Testis (tissue), 3 donors: ENCODE data around the gene WBP4. TPM values are rescaled to one million over a fixed set of nuclear protein-coding genes. Genes with fewer than 3 reads are reported as not detected.

Experiments used
- DNase-seq: peaks from one replicate; pipeline ENCODE4 v3.0.0-alpha.2; 2019
- H3K27ac ChIP-seq, 2 donors: fragments of 200-600 bp; sonication (generic); one replicate each; pipeline ENCODE4 v1.5.1; 2019
- H3K27me3 ChIP-seq: fragments of 200-600 bp; sonication (generic); one replicate; pipeline ENCODE4 v1.5.1; 2019
- H3K36me3 ChIP-seq: fragments of 200-600 bp; sonication (generic); one replicate; pipeline ENCODE4 v1.5.1; 2017; ENCODE audit warnings: low read depth; ENCODE audit errors: missing control alignments
- H3K4me1 ChIP-seq: fragments of 200-600 bp; sonication (generic); one replicate; pipeline ENCODE4 v1.5.1; 2019
- H3K4me3 ChIP-seq, 2 donors: fragments of 200-600 bp; sonication (generic); one replicate each; pipeline ENCODE4 v1.5.1; 2017 to 2019
- H3K9me3 ChIP-seq: fragments of 200-600 bp; sonication (generic); one replicate; pipeline ENCODE4 v1.5.1; 2017
- POLR2A ChIP-seq: fragments of 450-650 bp; IDR thresholded peaks from one replicate; pipeline ENCODE4 v1.6.1; 2017; ENCODE audit warnings: antibody characterized with exemption, mild to moderate bottlenecking, moderate library complexity
- whole genome bisulfite sequencing, 2 donors: methylation state at CpG; one replicate each; pipeline ENCODE4 v1.1.5; 2018; 5-methylcytosine and 5-hydroxymethylcytosine counted together
- intact Hi-C: fragments of 100-400 bp; cut with DNase I; formaldehyde crosslinking; loops from one replicate; pipeline ENCODE4 v1.15.1; 2023; ENCODE audit warnings: low total_unique reads
- polyA plus RNA-seq: library from polyadenylated mRNA; stranded (reverse); fragments of 350-450 nt; fragmentation: Illumina TruSeq; extraction: RNeasy Lipid Tissue Mini Kit (QIAGEN cat#74804); gene quantifications from one replicate; pipeline ENCODE4 v1.2.3, GENCODE V29; 2014; ENCODE audit warnings: low read depth, low replicate concordance; ENCODE audit not compliant: insufficient read depth
- total RNA-seq, 2 donors: library from RNA; depleted of rRNA; stranded (reverse); fragments of >200 nt; gene quantifications; one replicate each; pipeline ENCODE4 v1.2.3, GENCODE V29; 2016
- TF ChIP-seq, protein P1 (sequence below), 3 experiments: fragments of 450-650 bp in 2 of 3; fragments of 200-600 bp in 1 of 3; sonication (generic) in 1 of 3; IDR thresholded peaks; one replicate each; pipeline ENCODE4 v1.5.1; 2016 to 2019; ENCODE audit warnings: antibody characterized with exemption in 3 of 3, mild to moderate bottlenecking in 2 of 3, moderate library complexity in 1 of 3

WBP4 gene
- total and polyA plus RNA-seq, 3 donors from 2014 or later, result 7.0 to 19.8 (median 17.9) TPM

DNA sequence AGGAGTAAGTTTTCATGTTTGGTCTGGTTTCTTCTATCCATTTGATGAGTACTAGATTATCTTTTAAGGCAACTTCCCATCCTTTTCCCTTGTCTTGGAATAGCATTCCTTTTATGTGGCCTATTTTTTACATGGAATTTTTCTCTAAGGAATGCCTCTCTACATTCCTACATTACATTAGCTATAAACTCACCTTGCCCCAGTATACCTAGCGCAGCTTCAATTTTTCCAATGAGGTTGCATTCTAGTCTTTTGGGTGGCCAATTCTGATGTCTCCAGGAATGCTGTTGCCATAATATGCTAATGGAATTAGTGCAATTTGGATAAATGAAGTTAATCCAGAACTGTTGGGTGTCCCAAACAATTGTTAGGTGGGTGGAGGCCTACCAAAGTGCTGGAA, 37.5 kb downstream of the WBP4 start:
- no peaks in the 10 kb centered on the region for H3K4me1 ChIP-seq
- intact Hi-C loops, result no loop called here
- H3K27me3 ChIP-seq, result no peaks in the 10 kb centered on the region
- H3K27ac ChIP-seq, result no peak overlapping the region
- no peak overlapping the region for H3K4me3 ChIP-seq
- H3K9me3 ChIP-seq, result no peaks in the 10 kb centered on the region
- H3K36me3 ChIP-seq, result no peaks in the 10 kb centered on the region
- WGBS, 2 donors, result 97 to 100% methylated on average over 1 of the region's 1 CpG
- TF ChIP-seq, protein P1, sequence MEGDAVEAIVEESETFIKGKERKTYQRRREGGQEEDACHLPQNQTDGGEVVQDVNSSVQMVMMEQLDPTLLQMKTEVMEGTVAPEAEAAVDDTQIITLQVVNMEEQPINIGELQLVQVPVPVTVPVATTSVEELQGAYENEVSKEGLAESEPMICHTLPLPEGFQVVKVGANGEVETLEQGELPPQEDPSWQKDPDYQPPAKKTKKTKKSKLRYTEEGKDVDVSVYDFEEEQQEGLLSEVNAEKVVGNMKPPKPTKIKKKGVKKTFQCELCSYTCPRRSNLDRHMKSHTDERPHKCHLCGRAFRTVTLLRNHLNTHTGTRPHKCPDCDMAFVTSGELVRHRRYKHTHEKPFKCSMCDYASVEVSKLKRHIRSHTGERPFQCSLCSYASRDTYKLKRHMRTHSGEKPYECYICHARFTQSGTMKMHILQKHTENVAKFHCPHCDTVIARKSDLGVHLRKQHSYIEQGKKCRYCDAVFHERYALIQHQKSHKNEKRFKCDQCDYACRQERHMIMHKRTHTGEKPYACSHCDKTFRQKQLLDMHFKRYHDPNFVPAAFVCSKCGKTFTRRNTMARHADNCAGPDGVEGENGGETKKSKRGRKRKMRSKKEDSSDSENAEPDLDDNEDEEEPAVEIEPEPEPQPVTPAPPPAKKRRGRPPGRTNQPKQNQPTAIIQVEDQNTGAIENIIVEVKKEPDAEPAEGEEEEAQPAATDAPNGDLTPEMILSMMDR (IDR thresholded peaks at IDR 0.05), result no peak
- TF ChIP-seq POLR2A, result no peak
- no peak for DNase-seq

DNA sequence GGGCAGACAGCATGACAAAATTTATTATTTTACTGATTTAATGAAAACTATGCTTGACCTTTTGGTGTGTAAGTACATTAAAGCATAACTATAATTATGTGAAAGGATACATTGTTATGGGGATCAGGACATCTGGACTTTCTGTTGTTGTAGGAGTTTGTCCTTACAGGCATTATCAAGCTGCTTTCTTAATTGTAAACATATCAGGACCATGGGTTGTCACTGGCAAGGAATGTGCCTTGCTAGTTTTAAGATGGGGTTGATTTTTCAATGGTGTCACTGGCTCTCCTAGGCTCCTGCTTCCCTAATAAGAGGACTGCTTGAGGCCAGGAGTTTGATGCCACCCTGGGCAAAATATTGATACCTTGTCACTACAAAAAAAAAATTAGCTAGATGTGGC, 38.7 kb downstream of the WBP4 start:
- Histone ChIP-seq H3K27ac (no peak overlapping the region), H3K4me1 (no peaks in the 10 kb centered on the region), H3K36me3 (no peaks in the 10 kb centered on the region), H3K4me3 (no peak overlapping the region), H3K27me3 (no peaks in the 10 kb centered on the region), H3K9me3 (no peaks in the 10 kb centered on the region)
- DNase-seq, result no peak
- intact Hi-C loops, result no loop called here
- TF ChIP-seq, protein P1 (IDR thresholded peaks at IDR 0.05), result no peak
- TF ChIP-seq POLR2A, result no peak

DNA sequence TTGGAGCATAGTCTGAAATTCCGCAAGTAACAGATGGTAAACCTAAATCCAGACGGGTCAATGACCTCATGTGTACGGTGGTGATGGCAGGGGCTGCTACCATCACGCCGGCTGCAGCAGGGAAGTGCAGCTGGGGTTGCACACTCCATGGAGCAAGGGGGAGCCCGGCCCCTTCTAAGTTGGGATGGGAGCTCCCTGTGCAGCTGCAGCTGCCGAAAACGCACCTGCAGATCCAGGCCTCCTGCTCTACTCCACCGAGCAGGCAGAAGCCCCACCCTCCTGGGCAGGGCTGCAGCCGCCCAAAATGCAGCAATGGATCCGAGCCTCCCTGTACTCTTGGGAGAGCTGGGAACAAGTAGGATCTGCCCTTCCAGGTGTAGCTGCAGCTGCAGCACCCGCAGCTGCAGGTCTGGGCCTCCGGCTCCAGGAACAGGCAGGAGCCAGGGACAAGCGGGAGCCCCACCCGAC, 45.8 kb downstream of the WBP4 start:
- H3K27ac ChIP-seq, result no peak overlapping the region
- WGBS, 2 donors, result 59 to 76% methylated on average over 8 to 14 of the region's 15 CpGs
- no peaks in the 10 kb centered on the region for H3K9me3 ChIP-seq
- no peaks in the 10 kb centered on the region for H3K36me3 ChIP-seq
- H3K27me3 ChIP-seq, result no peaks in the 10 kb centered on the region
- no peak for DNase-seq
- intact Hi-C loops, result no loop called here
- peak overlapping the region in 1 of 2 donors; percentile 29 for H3K4me3 ChIP-seq
- TF ChIP-seq, protein P1 (IDR thresholded peaks at IDR 0.05), result no peak
- no peak for TF ChIP-seq POLR2A
- H3K4me1 ChIP-seq, result no peaks in the 10 kb centered on the region

DNA sequence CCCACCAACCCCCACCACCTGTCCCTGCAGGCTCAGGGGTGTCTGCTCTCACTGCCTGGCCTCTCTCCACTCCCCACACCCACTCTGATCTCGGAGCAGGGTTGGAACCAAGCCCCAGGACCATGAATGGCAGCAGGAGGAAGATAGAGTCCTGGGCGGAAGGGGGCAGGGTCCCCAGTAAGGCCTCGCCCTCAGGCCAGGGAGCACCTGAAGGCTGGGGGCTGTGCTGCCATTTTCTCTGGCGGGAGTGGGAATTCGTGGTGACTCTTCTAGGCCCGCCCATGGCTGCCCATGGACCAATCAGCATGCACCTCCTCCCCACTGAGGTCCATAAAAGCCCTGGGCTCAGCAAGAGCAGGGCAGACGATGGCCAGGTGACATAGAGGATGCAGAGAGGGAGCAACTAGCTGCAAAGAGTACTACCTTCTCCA, 46.3 kb downstream of the WBP4 start:
- Histone ChIP-seq H3K4me3 (peak overlapping the region in 1 of 2 donors; percentile 29), H3K9me3 (no peaks in the 10 kb centered on the region), H3K27ac (no peak overlapping the region), H3K36me3 (no peaks in the 10 kb centered on the region), H3K4me1 (no peaks in the 10 kb centered on the region), H3K27me3 (no peaks in the 10 kb centered on the region)
- WGBS, 2 donors, result 75 to 87% methylated on average over 3 to 7 of the region's 7 CpGs
- DNase-seq, result peak; percentile 41
- intact Hi-C loops, result no loop called here
- TF ChIP-seq, protein P1 (IDR thresholded peaks at IDR 0.05), result no peak
- TF ChIP-seq POLR2A, result no peak

DNA sequence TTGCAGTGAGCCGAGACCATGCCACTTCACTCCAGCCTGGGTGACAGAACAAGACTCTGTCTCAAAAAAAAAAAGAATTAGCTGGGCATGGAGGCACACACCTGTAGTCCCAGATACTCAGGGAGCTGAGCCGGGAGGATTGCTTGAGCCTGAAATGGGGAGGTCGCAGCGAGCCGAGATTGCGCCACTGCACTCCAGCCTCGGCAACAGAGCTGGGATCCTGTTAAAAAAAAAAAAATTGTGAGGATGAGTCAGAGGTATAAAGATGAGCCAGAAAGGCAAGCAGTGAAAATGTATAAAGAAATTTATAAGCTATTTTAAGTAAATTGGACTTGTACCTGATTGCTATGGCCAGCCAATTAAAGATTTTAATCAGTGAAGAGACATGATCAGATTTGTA, 50.1 kb downstream of the WBP4 start:
- Histone ChIP-seq H3K4me3 (no peak overlapping the region), H3K4me1 (no peaks in the 10 kb centered on the region), H3K36me3 (no peaks in the 10 kb centered on the region), H3K9me3 (no peaks in the 10 kb centered on the region), H3K27me3 (no peaks in the 10 kb centered on the region), H3K27ac (no peak overlapping the region)
- WGBS, 2 donors, result 91 to 95% methylated on average over 6 to 7 of the region's 7 CpGs
- intact Hi-C loops, result no loop called here
- no peak for DNase-seq
- TF ChIP-seq, protein P1 (IDR thresholded peaks at IDR 0.05), result no peak
- no peak for TF ChIP-seq POLR2A
